ENCODE results near the gene VGLL4.

- TF ChIP-seq POLR2AphosphoS5 (IDR thresholded peaks at IDR 0.05): no peak
- TF ChIP-seq, protein P1, sequence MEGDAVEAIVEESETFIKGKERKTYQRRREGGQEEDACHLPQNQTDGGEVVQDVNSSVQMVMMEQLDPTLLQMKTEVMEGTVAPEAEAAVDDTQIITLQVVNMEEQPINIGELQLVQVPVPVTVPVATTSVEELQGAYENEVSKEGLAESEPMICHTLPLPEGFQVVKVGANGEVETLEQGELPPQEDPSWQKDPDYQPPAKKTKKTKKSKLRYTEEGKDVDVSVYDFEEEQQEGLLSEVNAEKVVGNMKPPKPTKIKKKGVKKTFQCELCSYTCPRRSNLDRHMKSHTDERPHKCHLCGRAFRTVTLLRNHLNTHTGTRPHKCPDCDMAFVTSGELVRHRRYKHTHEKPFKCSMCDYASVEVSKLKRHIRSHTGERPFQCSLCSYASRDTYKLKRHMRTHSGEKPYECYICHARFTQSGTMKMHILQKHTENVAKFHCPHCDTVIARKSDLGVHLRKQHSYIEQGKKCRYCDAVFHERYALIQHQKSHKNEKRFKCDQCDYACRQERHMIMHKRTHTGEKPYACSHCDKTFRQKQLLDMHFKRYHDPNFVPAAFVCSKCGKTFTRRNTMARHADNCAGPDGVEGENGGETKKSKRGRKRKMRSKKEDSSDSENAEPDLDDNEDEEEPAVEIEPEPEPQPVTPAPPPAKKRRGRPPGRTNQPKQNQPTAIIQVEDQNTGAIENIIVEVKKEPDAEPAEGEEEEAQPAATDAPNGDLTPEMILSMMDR (IDR thresholded peaks at IDR 0.05): no peak
Observed at GRCh38 chr3:11602886-11603527, 40.7 kb downstream of the VGLL4 start.
